Vagina (tissue), 2 donors: ENCODE measurements around the gene LIMK1.

Experiments used
- POLR2A ChIP-seq, 2 donors: fragments of 450-650 bp; IDR thresholded peaks; one replicate each; pipeline ENCODE4 v1.6.1; 2017; ENCODE audit warnings: antibody characterized with exemption in 2 of 2, mild to moderate bottlenecking in 2 of 2, moderate library complexity in 2 of 2
- TF ChIP-seq, protein P1 (sequence below), 3 experiments: fragments of 450-650 bp in 2 of 3; fragments of 200-600 bp in 1 of 3; sonication (generic) in 1 of 3; IDR thresholded peaks; one replicate each; pipeline ENCODE4 v1.5.1; 2017 to 2019; ENCODE audit warnings: antibody characterized with exemption in 3 of 3, mild to moderate bottlenecking in 2 of 3, moderate library complexity in 2 of 3

DNA sequence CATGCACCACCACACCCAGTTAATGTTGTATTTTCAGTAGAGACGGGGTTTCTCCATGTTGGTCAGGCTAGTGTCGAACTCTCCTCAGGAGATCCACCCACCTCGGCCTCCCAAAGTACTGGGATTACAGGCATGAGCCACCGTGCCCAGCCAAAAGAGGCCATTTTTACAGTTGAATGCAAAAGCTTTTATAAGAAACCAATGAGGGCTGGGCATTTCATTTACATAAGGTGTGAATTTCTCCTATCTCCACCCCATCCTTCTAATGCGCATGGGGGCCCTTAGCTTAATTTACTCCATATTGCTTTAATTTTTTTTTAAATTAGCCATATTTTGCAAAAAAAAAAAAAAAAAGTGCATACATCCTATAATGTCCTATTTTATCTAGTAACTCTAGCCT lies 65.5 kb downstream of the LIMK1 start:
- TF ChIP-seq, protein P1, sequence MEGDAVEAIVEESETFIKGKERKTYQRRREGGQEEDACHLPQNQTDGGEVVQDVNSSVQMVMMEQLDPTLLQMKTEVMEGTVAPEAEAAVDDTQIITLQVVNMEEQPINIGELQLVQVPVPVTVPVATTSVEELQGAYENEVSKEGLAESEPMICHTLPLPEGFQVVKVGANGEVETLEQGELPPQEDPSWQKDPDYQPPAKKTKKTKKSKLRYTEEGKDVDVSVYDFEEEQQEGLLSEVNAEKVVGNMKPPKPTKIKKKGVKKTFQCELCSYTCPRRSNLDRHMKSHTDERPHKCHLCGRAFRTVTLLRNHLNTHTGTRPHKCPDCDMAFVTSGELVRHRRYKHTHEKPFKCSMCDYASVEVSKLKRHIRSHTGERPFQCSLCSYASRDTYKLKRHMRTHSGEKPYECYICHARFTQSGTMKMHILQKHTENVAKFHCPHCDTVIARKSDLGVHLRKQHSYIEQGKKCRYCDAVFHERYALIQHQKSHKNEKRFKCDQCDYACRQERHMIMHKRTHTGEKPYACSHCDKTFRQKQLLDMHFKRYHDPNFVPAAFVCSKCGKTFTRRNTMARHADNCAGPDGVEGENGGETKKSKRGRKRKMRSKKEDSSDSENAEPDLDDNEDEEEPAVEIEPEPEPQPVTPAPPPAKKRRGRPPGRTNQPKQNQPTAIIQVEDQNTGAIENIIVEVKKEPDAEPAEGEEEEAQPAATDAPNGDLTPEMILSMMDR (IDR thresholded peaks at IDR 0.05): no peak
- TF ChIP-seq POLR2A (IDR thresholded peaks at IDR 0.05): no peak
